PC-3 (cell line): ENCODE results near the gene TMEM191C.

Experiments used
- CTCF ChIP-seq: fragments of 300-600 bp; sonication (generic); conservative IDR thresholded peaks from 2 replicates; pipeline ENCODE4 v1.5.1; 2017; ENCODE audit warnings: antibody characterized with exemption, low read depth, mild to moderate bottlenecking, low read length
- EZH2 ChIP-seq: fragments of 300-600 bp; sonication (generic); IDR thresholded peaks from one replicate; pipeline ENCODE4 v1.6.1; 2017; ENCODE audit warnings: antibody characterized with exemption, mild to moderate bottlenecking, low read length; ENCODE audit not compliant: unreplicated experiment
- EZH2phosphoT487 ChIP-seq: fragments of 300-600 bp; sonication (generic); IDR thresholded peaks from 2 replicates; pipeline ENCODE4 v1.6.1; 2018; ENCODE audit warnings: mild to moderate bottlenecking, antibody characterized with exemption, low read length, borderline replicate concordance

- TF ChIP-seq CTCF: no peak
- TF ChIP-seq EZH2: no peak
- no peak for TF ChIP-seq EZH2phosphoT487
Measured at GRCh38 chr22:21451545-21452520, 15.4 kb upstream of the TMEM191C start.
